WTC11 (cell line): ENCODE measurements around the gene ACTA1. TPM values are rescaled to one million over a fixed set of nuclear protein-coding genes. Genes with fewer than 3 reads are reported as not detected.

ENCODE experiments used
- ATAC-seq: fragments of 200-7000 bp; cut with Tn5 transposase; 2 replicates; pipeline ENCODE4 v1.10.0; 2021; ENCODE audit warnings: mild to moderate bottlenecking, moderate library complexity
- CTCF ChIA-PET: fragments of 300-600 bp; sonication (Branson Sonifier 250); formaldehyde crosslinking; loops from one replicate; lab custom pipeline; 2021; ENCODE audit warnings: antibody characterized with exemption; lab: Charles Lee
- POLR2A ChIA-PET: fragments of 350-600 bp; sonication (Branson Sonifier 250); formaldehyde crosslinking; loops from one replicate; lab custom pipeline; 2021; ENCODE audit warnings: antibody characterized with exemption; lab: Charles Lee
- DNase-seq: peaks from one replicate; pipeline ENCODE4 v3.0.0; 2021; ENCODE audit warnings: low spot score
- H3K27ac Mint-ChIP-seq: 2 replicates; pipeline ENCODE4 v1.8.0; 2021; ENCODE audit warnings: mixed read lengths
- H3K27me3 Mint-ChIP-seq: 2 replicates; pipeline ENCODE4 v1.8.0; 2021; ENCODE audit warnings: low read depth, mild to moderate bottlenecking, moderate library complexity, mixed read lengths
- H3K36me3 Mint-ChIP-seq: 2 replicates; pipeline ENCODE4 v1.8.0; 2021; ENCODE audit warnings: mixed read lengths
- H3K4me1 Mint-ChIP-seq: 2 replicates; pipeline ENCODE4 v1.8.0; 2022; ENCODE audit warnings: mixed read lengths
- H3K4me3 Mint-ChIP-seq: 2 replicates; pipeline ENCODE4 v1.8.0; 2021; ENCODE audit warnings: mild to moderate bottlenecking, moderate library complexity, mixed read lengths
- H3K9me3 Mint-ChIP-seq: 2 replicates; pipeline ENCODE4 v1.8.0; 2021; ENCODE audit warnings: mixed read lengths
- ATF1 ChIP-seq: sonication (generic); formaldehyde crosslinking; IDR thresholded peaks from 2 replicates; pipeline ENCODE4 v1.8.1; 2023; ENCODE audit warnings: mild to moderate bottlenecking, moderate library complexity, missing genetic modification reagents
- CTCF ChIP-seq: fragments of 200-600 bp; IDR thresholded peaks from 2 replicates; pipeline ENCODE4 v1.8.0; 2022; ENCODE audit warnings: antibody characterized with exemption
- E2F4 ChIP-seq: sonication (generic); formaldehyde crosslinking; IDR thresholded peaks from 2 replicates; pipeline ENCODE4 v1.8.1; 2022; ENCODE audit warnings: low read depth, mild to moderate bottlenecking, moderate library complexity, missing genetic modification reagents, borderline replicate concordance
- GABPB1 ChIP-seq: sonication (generic); formaldehyde crosslinking; IDR thresholded peaks from 2 replicates; pipeline ENCODE4 v1.8.1; 2023; ENCODE audit warnings: mild to moderate bottlenecking, missing genetic modification reagents
- NFATC4 ChIP-seq: fragments of 250-450 bp; sonication (Bioruptor Pico); IDR thresholded peaks from 2 replicates; pipeline ENCODE4 v1.9.0; 2021; ENCODE audit warnings: mild to moderate bottlenecking
- NFE2L1 ChIP-seq: sonication (generic); formaldehyde crosslinking; IDR thresholded peaks from 2 replicates; pipeline ENCODE4 v1.8.1; 2023; ENCODE audit warnings: missing genetic modification reagents
- SMAD3 ChIP-seq: sonication (generic); formaldehyde crosslinking; IDR thresholded peaks from 2 replicates; pipeline ENCODE4 v1.8.0; 2022; ENCODE audit warnings: missing genetic modification reagents, mild to moderate bottlenecking, borderline replicate concordance
- TP53 ChIP-seq: sonication (generic); formaldehyde crosslinking; IDR thresholded peaks from 2 replicates; pipeline ENCODE4 v1.8.1; 2023; ENCODE audit warnings: mild to moderate bottlenecking, missing genetic modification reagents
- USF2 ChIP-seq: sonication (generic); formaldehyde crosslinking; IDR thresholded peaks from 2 replicates; pipeline ENCODE4 v1.8.1; 2023; ENCODE audit warnings: mild to moderate bottlenecking, missing genetic modification reagents, moderate library complexity
- ZBTB43 ChIP-seq: sonication (generic); formaldehyde crosslinking; IDR thresholded peaks from 2 replicates; pipeline ENCODE4 v1.8.1; 2023; ENCODE audit warnings: mild to moderate bottlenecking, missing genetic modification reagents
- ZNF121 ChIP-seq: sonication (generic); formaldehyde crosslinking; IDR thresholded peaks from 2 replicates; pipeline ENCODE4 v1.8.0; 2023; ENCODE audit warnings: missing genetic modification reagents
- ZNF512 ChIP-seq: sonication (generic); formaldehyde crosslinking; IDR thresholded peaks from 2 replicates; pipeline ENCODE4 v1.8.1; 2022; ENCODE audit warnings: missing genetic modification reagents, borderline replicate concordance
- ZNF532 ChIP-seq: fragments of 250-450 bp; sonication (Bioruptor Pico); IDR thresholded peaks from 2 replicates; pipeline ENCODE4 v1.9.0; 2021; ENCODE audit warnings: mild to moderate bottlenecking, borderline replicate concordance
- total RNA-seq: library from RNA; stranded (reverse); gene quantifications from 3 replicates; pipeline ENCODE4 v1.2.3, GENCODE V29; 2021

Gene ACTA1
- total RNA-seq, 1 experiment from 2014 or later = 1.5 TPM

GRCh38 chr1:229433364-229434004 lies 410 bp downstream of the ACTA1 start:
- Mint-ChIP-seq H3K4me1 (peaks cover 20% of the 10 kb centered on the region), H3K36me3 (no peaks in the 10 kb centered on the region), H3K9me3 (no peaks in the 10 kb centered on the region), H3K27ac (no peak overlapping the region), H3K4me3 (peak overlapping the region; percentile 77), H3K27me3 (peaks cover 81% of the 10 kb centered on the region)
- ATAC-seq (peak; percentile 18), DNase-seq (no peak)
- POLR2A ChIA-PET = no interaction called here
- no peak for TF ChIP-seq ZNF532 (CRISPR knock-in tag)
- CTCF ChIA-PET = no interaction called here

- no peaks in the 10 kb centered on the region for H3K9me3 Mint-ChIP-seq
- ATAC-seq (no peak), DNase-seq (no peak)
- TF ChIP-seq ATF1 (CRISPR knock-in tag) (no peak), TP53 (no peak), E2F4 (CRISPR knock-in tag) (no peak), ZNF512 (no peak), GABPB1 (CRISPR knock-in tag) (no peak), ZBTB43 (no peak), USF2 (no peak), NFATC4 (CRISPR knock-in tag) (no peak), NFE2L1 (CRISPR knock-in tag) (no peak), CTCF (no peak), ZNF121 (CRISPR knock-in tag) (no peak), SMAD3 (CRISPR knock-in tag) (no peak)
- H3K4me1 Mint-ChIP-seq = peaks cover 20% of the 10 kb centered on the region
- ChIA-PET POLR2A (no interaction called here), CTCF (no interaction called here)
- H3K27ac Mint-ChIP-seq = no peak overlapping the region
- peaks cover 84% of the 10 kb centered on the region for H3K27me3 Mint-ChIP-seq
- peak overlapping the region; percentile 77 for H3K4me3 Mint-ChIP-seq
- no peaks in the 10 kb centered on the region for H3K36me3 Mint-ChIP-seq
Measured at GRCh38 chr1:229432905-229433304, 989 bp downstream of the ACTA1 start.
